Hematopoietic multipotent progenitor cell treated with erythropoietin and hydrocortisone succinate and interleukin-3 and kit ligand, for 8 days (in vitro differentiated cells): ENCODE results near the gene EPC2.
"Not testable (repeated sequence)": the region's sequence is repeated elsewhere in the genome, so short reads cannot be mapped to it uniquely, and the experiment has no call there.

ENCODE experiments used
- DNase-seq: peaks from one replicate; pipeline ENCODE4 v3.0.0-alpha.2; 2015

The EPC2 gene

GRCh38 chr2:148642112-148642744, 2.3 kb upstream of the EPC2 start:
- no peak for DNase-seq

GRCh38 chr2:148642891-148643416, 1.6 kb upstream of the EPC2 start:
- no peak for DNase-seq

GRCh38 chr2:148643421-148643820, 1.1 kb upstream of the EPC2 start:
- DNase-seq, result no peak

GRCh38 chr2:148644883-148645538, 460 bp downstream of the EPC2 start:
- peak; percentile 93 for DNase-seq

- peak; percentile 88 for DNase-seq
These were observed 1.1 kb downstream of the EPC2 start for GRCh38 chr2:148645539-148646230.

GRCh38 chr2:148646231-148646559, 1.6 kb downstream of the EPC2 start:
- DNase-seq, result no peak

- not testable (repeated sequence) for DNase-seq
These were observed 3.2 kb downstream of the EPC2 start for GRCh38 chr2:148647711-148648110.

GRCh38 chr2:148649936-148650335, 5.4 kb downstream of the EPC2 start:
- no peak for DNase-seq

- no peak for DNase-seq
These were observed 6.3 kb downstream of the EPC2 start for GRCh38 chr2:148650881-148651280.

GRCh38 chr2:148651972-148652371, 7.4 kb downstream of the EPC2 start:
- DNase-seq, result no peak

- peak; percentile 57 for DNase-seq
These were observed 8.9 kb downstream of the EPC2 start for GRCh38 chr2:148653437-148653836.

GRCh38 chr2:148654435-148654834, 9.9 kb downstream of the EPC2 start:
- no peak for DNase-seq

GRCh38 chr2:148656516-148656915, 12.0 kb downstream of the EPC2 start:
- DNase-seq, result no peak

GRCh38 chr2:148658807-148659722, 14.5 kb downstream of the EPC2 start:
- DNase-seq, result no peak

GRCh38 chr2:148660999-148661398, 16.4 kb downstream of the EPC2 start:
- DNase-seq, result no peak

- DNase-seq, result not testable (repeated sequence)
These were observed 17.8 kb downstream of the EPC2 start for GRCh38 chr2:148662332-148662731.

- DNase-seq, result no peak
These were observed 19.7 kb downstream of the EPC2 start for GRCh38 chr2:148664229-148664628.

GRCh38 chr2:148666555-148666954, 22.0 kb downstream of the EPC2 start:
- DNase-seq, result no peak

- no peak for DNase-seq
These were observed 22.7 kb downstream of the EPC2 start for GRCh38 chr2:148667113-148667836.

GRCh38 chr2:148670773-148671172, 26.2 kb downstream of the EPC2 start:
- DNase-seq, result no peak

GRCh38 chr2:148674063-148675020, 29.8 kb downstream of the EPC2 start:
- DNase-seq, result peak; percentile 61
